HG03575 (cell line): Measurements from ENCODE around the gene FAM25C.
"Not testable (repeated sequence)": the region's sequence is repeated elsewhere in the genome, so short reads cannot be mapped to it uniquely, and the experiment has no call there.

ENCODE experiments used
- ATAC-seq: cut with Tn5 transposase; IDR thresholded peaks from one replicate; pipeline ENCODE4 v1.9.1; 2021; ENCODE audit not compliant: unreplicated experiment, insufficient number of reproducible peaks, low FRiP score; ENCODE audit errors: extremely low read depth

Gene FAM25C

DNA sequence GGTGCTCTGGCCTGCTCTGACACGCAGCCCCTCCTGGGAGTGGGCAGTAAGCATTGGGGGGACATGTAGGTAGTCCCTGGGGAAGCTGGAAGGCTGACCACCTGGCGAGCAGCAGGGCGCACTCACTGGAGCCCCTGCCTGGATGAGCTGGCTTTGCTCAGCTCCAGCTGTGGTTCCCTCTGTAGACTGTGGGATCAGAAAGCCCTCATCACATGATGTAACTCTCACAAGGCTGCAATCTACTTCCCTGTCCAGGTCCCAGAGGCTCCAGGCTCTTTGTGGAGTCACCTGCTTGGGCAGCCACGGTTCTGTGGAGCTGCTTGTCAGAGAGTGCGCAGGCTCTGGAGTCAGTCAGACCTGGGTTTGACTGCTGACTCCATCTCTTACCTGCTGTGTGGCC lies 36.8 kb downstream of the FAM25C start:
- not testable (repeated sequence) for ATAC-seq

DNA sequence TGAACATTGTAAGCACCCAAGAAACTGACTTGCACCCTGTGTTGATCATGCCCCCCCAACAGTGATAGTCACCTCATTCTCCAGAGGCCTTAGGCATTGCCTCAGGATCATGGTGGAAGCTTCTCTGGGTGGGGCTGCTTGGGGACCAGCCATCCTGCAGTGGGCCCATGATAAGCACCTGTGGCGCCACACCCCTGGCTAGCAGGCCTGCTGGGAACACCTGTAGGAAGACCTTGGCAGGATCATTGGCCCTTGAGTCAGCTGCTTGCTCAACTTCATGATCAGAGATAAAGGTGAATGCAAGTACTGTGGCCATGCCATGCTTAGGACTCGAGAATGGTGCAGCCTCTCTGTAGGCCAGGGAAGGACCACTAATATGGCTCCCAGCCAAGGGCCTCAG lies 38.9 kb downstream of the FAM25C start:
- not testable (repeated sequence) for ATAC-seq

DNA sequence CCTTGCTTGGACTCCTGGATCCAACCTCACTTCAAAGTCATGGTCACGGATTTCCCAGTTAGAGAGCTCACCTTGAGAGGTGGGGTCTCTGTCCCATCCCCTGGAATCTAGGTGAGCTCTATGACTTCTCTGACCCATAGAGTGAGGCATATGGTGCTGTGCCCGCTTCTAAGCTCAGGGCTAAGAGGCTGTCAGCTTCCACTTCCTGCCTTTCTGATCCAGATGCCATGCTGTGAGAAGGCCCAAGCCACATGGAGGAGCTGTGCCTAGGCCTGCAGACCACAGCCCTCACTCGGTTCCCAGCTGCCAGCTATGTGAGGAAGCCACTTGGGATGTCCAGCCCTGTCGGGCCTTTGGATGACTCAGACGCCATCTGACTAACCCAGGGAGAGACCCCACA lies 39.9 kb downstream of the FAM25C start:
- ATAC-seq: not testable (repeated sequence)

DNA sequence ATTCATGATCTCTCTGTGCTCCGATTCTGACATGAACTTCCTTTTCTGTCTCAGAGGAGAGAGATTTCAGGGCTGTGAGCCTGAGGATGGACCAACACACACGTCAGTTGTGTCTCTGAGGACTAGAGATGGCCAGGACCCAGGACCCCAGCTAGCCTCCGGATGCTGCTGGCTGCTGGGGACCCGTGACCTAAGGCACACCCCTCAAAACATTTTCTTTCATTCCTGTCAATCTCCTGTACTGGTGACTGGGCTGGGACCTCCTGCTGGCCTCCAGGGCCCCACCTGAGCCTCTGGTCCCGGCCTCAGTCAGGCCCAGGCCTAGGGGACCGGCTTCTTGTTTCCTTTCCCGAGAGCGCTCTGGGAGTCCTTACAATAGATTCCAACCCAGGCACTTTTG lies 42.4 kb downstream of the FAM25C start:
- ATAC-seq: not testable (repeated sequence)

DNA sequence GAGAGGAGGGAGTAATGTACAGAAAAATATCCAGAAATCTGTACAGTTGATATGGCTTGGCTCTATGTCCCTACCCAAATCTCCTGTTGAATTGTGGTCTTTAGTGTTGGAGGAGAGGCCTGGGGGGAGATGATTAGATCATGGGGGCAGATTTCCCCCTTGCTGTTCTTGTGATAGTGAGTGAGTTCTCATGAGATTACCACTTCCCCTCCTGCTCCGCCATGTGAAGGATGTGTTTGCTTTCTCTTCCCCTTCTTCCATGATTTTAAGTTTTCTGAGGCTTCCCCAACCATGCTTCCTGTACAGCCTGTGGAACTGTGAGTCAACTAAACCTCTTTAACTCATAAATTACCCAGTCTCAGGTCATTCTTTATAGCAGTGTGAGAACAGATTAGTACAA lies 52.2 kb downstream of the FAM25C start:
- ATAC-seq: not testable (repeated sequence)
